HG02840 (cell line): ENCODE results near the gene SPDYE9.
"Not testable (repeated sequence)": the region's sequence is repeated elsewhere in the genome, so short reads cannot be mapped to it uniquely, and the experiment has no call there.

Source experiments
- ATAC-seq: cut with Tn5 transposase; IDR thresholded peaks from one replicate; pipeline ENCODE4 v1.9.1; 2021; ENCODE audit warnings: mild to moderate bottlenecking, moderate library complexity, moderate number of reproducible peaks; ENCODE audit not compliant: unreplicated experiment, low FRiP score

SPDYE9 gene

GRCh38 chr7:73085938-73086337, at the start of gene SPDYE9:
TSS of gene SPDYE9 (minus strand) at chr7:73086038. CDS start at chr7:73084238, 1,800 bp downstream.
- ATAC-seq = not testable (repeated sequence)

GRCh38 chr7:73134866-73135265, 49.0 kb upstream of the SPDYE9 start:
- ATAC-seq = not testable (repeated sequence)

- ATAC-seq = not testable (repeated sequence)
These were observed 46.9 kb upstream of the SPDYE9 start for GRCh38 chr7:73132651-73133217.

GRCh38 chr7:73130612-73131011, 44.8 kb upstream of the SPDYE9 start:
- ATAC-seq = not testable (repeated sequence)

- not testable (repeated sequence) for ATAC-seq
These were observed 38.3 kb upstream of the SPDYE9 start for GRCh38 chr7:73124126-73124525.

- not testable (repeated sequence) for ATAC-seq
These were observed 37.1 kb upstream of the SPDYE9 start for GRCh38 chr7:73122778-73123447.

- not testable (repeated sequence) for ATAC-seq
These were observed 32.3 kb upstream of the SPDYE9 start for GRCh38 chr7:73118155-73118554.

- ATAC-seq = not testable (repeated sequence)
These were observed 28.0 kb downstream of the SPDYE9 start, which contains the start of gene SPDYE11 for GRCh38 chr7:73057811-73058210. TSS of gene SPDYE11 (minus strand) at chr7:73057911. CDS start at chr7:73056111, 1,800 bp downstream.

GRCh38 chr7:73029666-73030065, 56.2 kb downstream of the SPDYE9 start, which contains the start of gene SPDYE8:
TSS of gene SPDYE8 (minus strand) at chr7:73029766. CDS start at chr7:73027966, 1,800 bp downstream.
- ATAC-seq = not testable (repeated sequence)
